ENCODE measurements around the gene GALNTL6.

DNA sequence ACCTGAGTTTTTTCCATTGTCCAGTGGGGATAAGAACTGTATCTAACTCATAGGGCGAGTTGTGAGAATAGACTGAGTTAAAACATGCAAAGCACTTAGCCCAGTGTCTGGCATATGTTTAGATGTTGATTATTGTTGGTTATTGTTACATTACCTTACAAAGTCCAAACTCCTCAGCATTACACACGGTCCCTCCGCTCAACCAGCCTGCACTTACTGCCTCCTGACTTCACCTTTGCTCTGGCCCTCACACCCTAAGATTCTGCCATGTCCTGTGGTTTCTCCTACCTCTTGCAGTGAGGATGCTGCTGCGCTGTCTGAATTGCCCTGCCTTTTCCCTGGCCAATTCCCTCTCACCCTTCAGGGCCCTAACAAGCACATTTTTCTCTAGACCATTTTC lies 1053.2 kb downstream of the GALNTL6 start:
- TF ChIP-seq EZH2 (IDR thresholded peaks at IDR 0.05; ENCODE audit: borderline replicate concordance, low read depth, low read length) (no peak), ZKSCAN1 (IDR thresholded peaks at IDR 0.05; ENCODE audit: low read depth, low read length) (no peak), MTA2 (IDR thresholded peaks at IDR 0.05; ENCODE audit: low read depth) (no peak)

Data from K562 (cell line).